A549 (cell line): ENCODE data around the gene METTL2B. TPM values are rescaled to one million over a fixed set of nuclear protein-coding genes. Genes with fewer than 3 reads are reported as not detected.
"Not testable (repeated sequence)": the region's sequence is repeated elsewhere in the genome, so short reads cannot be mapped to it uniquely, and the experiment has no call there.

ENCODE experiments used
- ATAC-seq, 2 experiments: fragments of 200-7000 bp in 1 of 2; fragments of >200 bp in 1 of 2; cut with Nextera tagmentation in 1 of 2; cut with Tn5 transposase in 1 of 2; 3 replicates each; pipeline versions ENCODE4 v1.8.0 to v1.9.1; 2018 to 2020; ENCODE audit warnings: mild to moderate bottlenecking in 1 of 2, moderate library complexity in 1 of 2
- CTCF ChIA-PET: fragments of 300-600 bp; sonication (Branson Sonifier 250); formaldehyde crosslinking; extraction: SDS; loops from one replicate; lab custom pipeline; 2021; ENCODE audit warnings: antibody characterized with exemption, inconsistent platforms; lab: Yijun Ruan, JAX
- POLR2A ChIA-PET: fragments of 350-600 bp; formaldehyde crosslinking; extraction: SDS; loops from one replicate; lab custom pipeline; 2021; ENCODE audit warnings: antibody characterized with exemption, inconsistent platforms; lab: Yijun Ruan, JAX
- DNase-seq, 2 experiments: peaks; one replicate each; pipeline versions ENCODE4 v3.0.0 to v3.0.0-alpha.2; 2011 to 2016; ENCODE audit warnings: low read depth in 1 of 2, low spot score in 1 of 2
- FAIRE-seq: peaks from 2 replicates; lab custom pipeline; 2011; peaks lifted over from hg19 to GRCh38; lab: Jason Lieb, UNC
- H3K27ac ChIP-seq, 2 experiments: fragments of >200 bp; sonication (Bioruptor Twin); formaldehyde crosslinking; 3 replicates each; pipeline ENCODE4 v1.5.1; 2016 to 2017
- H3K4me1 ChIP-seq: fragments of >200 bp; sonication (Bioruptor Twin); formaldehyde crosslinking; 3 replicates; pipeline ENCODE4 v1.6.1; 2016
- H3K4me2 ChIP-seq: fragments of >200 bp; sonication (Bioruptor Twin); formaldehyde crosslinking; 3 replicates; pipeline ENCODE4 v1.6.1; 2016
- H3K4me3 ChIP-seq: fragments of >200 bp; sonication (Bioruptor Twin); formaldehyde crosslinking; 3 replicates; pipeline ENCODE4 v1.5.1; 2016
- H3K9me3 ChIP-seq: fragments of >200 bp; sonication (Bioruptor Twin); formaldehyde crosslinking; 3 replicates; pipeline ENCODE4 v1.6.1; 2016
- BCL3 ChIP-seq: fragments of >200 bp; sonication (Bioruptor Twin); formaldehyde crosslinking; IDR thresholded peaks from 3 replicates; pipeline ENCODE4 v1.6.1; 2016
- CHD2 ChIP-seq: fragments of 150-350 bp; IDR thresholded peaks from 2 replicates; pipeline ENCODE4 v1.6.1; 2014; ENCODE audit warnings: low read length; ENCODE audit not compliant: partially characterized antibody
- HMGXB4 ChIP-seq: fragments of 250-450 bp; sonication (Bioruptor Pico); IDR thresholded peaks from 2 replicates; pipeline ENCODE4 v1.5.0; 2021; ENCODE audit warnings: mild to moderate bottlenecking, moderate library complexity, borderline replicate concordance
- JUN ChIP-seq, 2 experiments: fragments of >200 bp; sonication (Bioruptor Twin); formaldehyde crosslinking; IDR thresholded peaks; 2 replicates in 1 of 2; 3 replicates in 1 of 2; pipeline ENCODE4 v1.6.1; 2016 to 2017
- MAX ChIP-seq: IDR thresholded peaks from 2 replicates; pipeline ENCODE4 v1.6.1; 2012
- PHF8 ChIP-seq: fragments of 200-600 bp; sonication (generic); IDR thresholded peaks from 2 replicates; pipeline ENCODE4 v1.6.1; 2016; ENCODE audit warnings: low read depth, mild to moderate bottlenecking, antibody characterized with exemption, moderate library complexity, borderline replicate concordance
- REST ChIP-seq: fragments of 200-600 bp; sonication (generic); IDR thresholded peaks from 2 replicates; pipeline ENCODE4 v1.6.1; 2016; ENCODE audit warnings: antibody characterized with exemption, mild to moderate bottlenecking, moderate library complexity
- WGBS: methylation state at CpG from one replicate; pipeline ENCODE4 v1.1.6; 2017; ENCODE audit errors: missing lambda C conversion rate; 5-methylcytosine and 5-hydroxymethylcytosine counted together
- polyA plus RNA-seq, 4 experiments: library from polyadenylated mRNA; depleted of rRNA in 3 of 4; stranded (reverse); fragments of >200 nt; fragmentation: RNase III in 1 of 4; extraction: RNeasy Plus Mini Kit Qiagen cat#74134 plus additional on column Dnase treatment in 1 of 4; gene quantifications; 2 replicates in 3 of 4; 3 replicates in 1 of 4; pipeline ENCODE4 v1.2.3, GENCODE V29; 2011 to 2017

Gene METTL2B
- polyA plus RNA-seq, 2 of the 4 experiments (the other 2 are of a cell fraction) = 25.9 to 49.1 TPM

- H3K9me3 ChIP-seq, POLR2A ChIA-PET, CTCF ChIA-PET, FAIRE-seq: not testable (repeated sequence)
- Histone ChIP-seq H3K27ac (peak overlapping the region; percentile 95 to 99), H3K4me3 (peak overlapping the region; percentile 80), H3K4me1 (peaks cover 16% of the 10 kb centered on the region), H3K4me2 (peak overlapping the region; percentile 98)
- TF ChIP-seq BCL3 (peak; percentile 33; the same call in 1 of the 3 replicates), HMGXB4 (CRISPR knock-in tag) (peak; percentile 81; the same call in 1 of the 2 replicates), CHD2 (peak; percentile 71), JUN (IDR thresholded peaks at IDR 0.05) (peak in 1 of 2 experiments; percentile 82; a peak in 2 of 5 replicates), REST (peak; percentile 57), PHF8 (peak; percentile 89), MAX (peak; percentile 17; the same call in 1 of the 2 replicates)
- ATAC-seq = peak; percentile 72 to 86
- WGBS = 0% methylated on average over 1 of the region's 92 CpGs
- peak; percentile 43 to 73 for DNase-seq
These were observed 54.8 kb downstream of the METTL2B start for GRCh38 chr7:128531105-128531954.

- Histone ChIP-seq H3K4me3 (peak overlapping the region; percentile 80), H3K27ac (peak overlapping the region; percentile 95 to 99), H3K4me2 (peak overlapping the region; percentile 98), H3K4me1 (peaks cover 16% of the 10 kb centered on the region)
- WGBS = 2% methylated on average over 13 of the region's 35 CpGs
- FAIRE-seq, POLR2A ChIA-PET, CTCF ChIA-PET, H3K9me3 ChIP-seq: not testable (repeated sequence)
- ATAC-seq = peak; percentile 48 to 59
- TF ChIP-seq PHF8 = peak; percentile 30; the same call in 1 of the 2 replicates
- DNase-seq = peak in 1 of 2 experiments; percentile 42
These were observed 55.5 kb downstream of the METTL2B start for GRCh38 chr7:128531955-128532478.

GRCh38 chr7:128532956-128533355, 56.4 kb downstream of the METTL2B start:
- POLR2A ChIA-PET, DNase-seq: not testable (repeated sequence)
- H3K27ac ChIP-seq = peak overlapping the region; percentile 48 to 99; a peak in 4 of 6 replicates

More at GRCh38 chr7:128532956-128533355, 56.4 kb downstream of the METTL2B start:
- H3K4me2 ChIP-seq = peak overlapping the region; percentile 98
- ATAC-seq, CTCF ChIA-PET, FAIRE-seq, H3K9me3 ChIP-seq: not testable (repeated sequence)
- H3K4me1 ChIP-seq = peaks cover 16% of the 10 kb centered on the region
- H3K4me3 ChIP-seq = peak overlapping the region; percentile 80
- WGBS = 22% methylated on average over 1 of the region's 1 CpG
